Chondrocyte (in vitro differentiated cells): ENCODE measurements around the gene EPB41. TPM values are rescaled to one million over a fixed set of nuclear protein-coding genes. Genes with fewer than 3 reads are reported as not detected.

ENCODE experiments used
- DNase-seq: peaks from one replicate; pipeline ENCODE4 v3.0.0; 2021; ENCODE audit warnings: mixed read lengths, low spot score
- H3K27ac Mint-ChIP-seq: one replicate; pipeline ENCODE4 v1.8.0; 2021; ENCODE audit warnings: mild to moderate bottlenecking, moderate library complexity, mixed read lengths; ENCODE audit not compliant: unreplicated experiment
- H3K27me3 Mint-ChIP-seq: 2 replicates; pipeline ENCODE4 v1.8.0; 2021; ENCODE audit warnings: low read depth, mixed read lengths
- H3K36me3 Mint-ChIP-seq: 2 replicates; pipeline ENCODE4 v1.8.0; 2021; ENCODE audit warnings: low read depth, mixed read lengths
- H3K4me1 Mint-ChIP-seq: 2 replicates; pipeline ENCODE4 v1.8.0; 2021; ENCODE audit warnings: low read depth, mild to moderate bottlenecking, mixed read lengths
- H3K4me3 Mint-ChIP-seq: one replicate; pipeline ENCODE4 v1.8.0; 2021; ENCODE audit warnings: mild to moderate bottlenecking, moderate library complexity, mixed read lengths; ENCODE audit not compliant: unreplicated experiment
- H3K9me3 Mint-ChIP-seq: 2 replicates; pipeline ENCODE4 v1.8.0; 2021; ENCODE audit warnings: low read depth, mixed read lengths
- CTCF ChIP-seq: fragments of 200-600 bp; sonication (generic); IDR thresholded peaks from 2 replicates; pipeline ENCODE4 v1.5.0; 2021; ENCODE audit warnings: antibody characterized with exemption, mild to moderate bottlenecking, moderate library complexity
- total RNA-seq: library from RNA; stranded (reverse); gene quantifications from 3 replicates; pipeline ENCODE4 v1.2.1, GENCODE V29; 2021

Gene EPB41
- total RNA-seq, 1 donor from 2014 or later = 17.7 TPM

- TF ChIP-seq CTCF = no peak
- H3K36me3 Mint-ChIP-seq = peaks cover 54% of the 10 kb centered on the region
- H3K27me3 Mint-ChIP-seq = no peaks in the 10 kb centered on the region
- H3K9me3 Mint-ChIP-seq = no peaks in the 10 kb centered on the region
- H3K27ac Mint-ChIP-seq = no peak overlapping the region
- H3K4me3 Mint-ChIP-seq = no peak overlapping the region
- peaks cover 13% of the 10 kb centered on the region for H3K4me1 Mint-ChIP-seq
- DNase-seq = no peak
Observed at GRCh38 chr1:29152046-29152805, 237.9 kb downstream of the EPB41 start.

GRCh38 chr1:29156543-29157268 lies 242.3 kb downstream of the EPB41 start:
- no peak for TF ChIP-seq CTCF
- Mint-ChIP-seq H3K4me1 (peaks cover 17% of the 10 kb centered on the region), H3K27me3 (no peaks in the 10 kb centered on the region), H3K4me3 (no peak overlapping the region), H3K36me3 (peaks cover 32% of the 10 kb centered on the region), H3K27ac (peak overlapping the region; percentile 49), H3K9me3 (no peaks in the 10 kb centered on the region)
- no peak for DNase-seq

- Mint-ChIP-seq H3K36me3 (peaks cover 29% of the 10 kb centered on the region), H3K9me3 (no peaks in the 10 kb centered on the region), H3K4me1 (peaks cover 20% of the 10 kb centered on the region), H3K4me3 (no peak overlapping the region), H3K27ac (no peak overlapping the region), H3K27me3 (no peaks in the 10 kb centered on the region)
- DNase-seq = no peak
- no peak for TF ChIP-seq CTCF
Observed at GRCh38 chr1:29157269-29157601, 242.9 kb downstream of the EPB41 start.

GRCh38 chr1:29159773-29160172 lies 245.4 kb downstream of the EPB41 start:
- Mint-ChIP-seq H3K9me3 (no peaks in the 10 kb centered on the region), H3K36me3 (peaks cover 21% of the 10 kb centered on the region), H3K27me3 (no peaks in the 10 kb centered on the region), H3K27ac (no peak overlapping the region), H3K4me3 (no peak overlapping the region), H3K4me1 (peaks cover 24% of the 10 kb centered on the region)
- TF ChIP-seq CTCF = no peak
- DNase-seq = no peak

- H3K4me1 Mint-ChIP-seq = peaks cover 16% of the 10 kb centered on the region
- no peak for TF ChIP-seq CTCF
- no peaks in the 10 kb centered on the region for H3K27me3 Mint-ChIP-seq
- H3K27ac Mint-ChIP-seq = no peak overlapping the region
- no peaks in the 10 kb centered on the region for H3K9me3 Mint-ChIP-seq
- H3K4me3 Mint-ChIP-seq = no peak overlapping the region
- DNase-seq = no peak
- H3K36me3 Mint-ChIP-seq = peaks cover 27% of the 10 kb centered on the region
Observed at GRCh38 chr1:29162025-29162424, 247.7 kb downstream of the EPB41 start.
